Renal cortex interstitium (tissue), 11 donors: ENCODE results near the gene MACROH2A1. TPM values are rescaled to one million over a fixed set of nuclear protein-coding genes. Genes with fewer than 3 reads are reported as not detected.

Source experiments
- DNase-seq, 11 donors: peaks; one replicate each; pipeline ENCODE4 v3.0.0-alpha.2; 2013; ENCODE audit warnings: low read depth in 9 of 11, low spot score in 4 of 11; ENCODE audit errors: extremely low read depth in 1 of 11
- polyA plus RNA-seq, 3 donors: library from polyadenylated mRNA; unstranded; fragments of 120-200 nt; gene quantifications; one replicate each; pipeline ENCODE4 v1.2.1, GENCODE V29; 2013; ENCODE audit not compliant: insufficient read length in 3 of 3

Gene MACROH2A1
- polyA plus RNA-seq, 3 donors, result 217 to 227 (median 226) TPM

DNA sequence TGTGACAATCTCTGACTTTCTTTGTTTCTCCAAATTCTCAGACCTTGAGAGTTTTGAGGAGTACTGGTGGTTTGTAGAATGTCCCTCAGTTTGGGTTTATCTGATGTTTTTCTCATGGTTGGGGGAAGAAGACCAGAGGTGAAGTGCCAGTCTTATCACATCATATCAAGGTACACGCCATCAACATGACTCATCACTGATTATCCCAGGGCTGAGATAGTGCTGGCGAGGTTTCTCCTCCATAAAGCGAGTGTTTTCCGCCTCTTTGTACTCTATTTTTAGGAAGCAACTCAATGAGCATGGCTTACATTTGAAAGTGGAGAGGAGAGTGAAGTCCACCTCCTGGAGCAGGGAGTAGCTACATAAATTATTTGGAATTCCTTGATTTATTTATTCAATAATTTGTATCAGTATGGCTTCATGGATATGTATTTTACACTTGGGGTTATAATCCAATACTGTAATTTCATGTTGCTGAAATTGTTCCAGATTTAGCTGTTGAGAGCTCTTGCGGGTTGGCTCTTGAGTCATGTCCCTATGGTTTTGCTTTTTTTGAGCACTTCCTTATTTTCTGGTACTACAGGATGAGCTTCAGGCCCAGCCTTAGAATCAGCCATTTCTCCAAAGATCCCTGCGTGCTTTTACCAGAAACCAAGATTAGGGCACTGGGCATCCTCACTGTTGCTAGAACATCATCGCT, 24.3 kb upstream of the MACROH2A1 start:
- no peak for DNase-seq

DNA sequence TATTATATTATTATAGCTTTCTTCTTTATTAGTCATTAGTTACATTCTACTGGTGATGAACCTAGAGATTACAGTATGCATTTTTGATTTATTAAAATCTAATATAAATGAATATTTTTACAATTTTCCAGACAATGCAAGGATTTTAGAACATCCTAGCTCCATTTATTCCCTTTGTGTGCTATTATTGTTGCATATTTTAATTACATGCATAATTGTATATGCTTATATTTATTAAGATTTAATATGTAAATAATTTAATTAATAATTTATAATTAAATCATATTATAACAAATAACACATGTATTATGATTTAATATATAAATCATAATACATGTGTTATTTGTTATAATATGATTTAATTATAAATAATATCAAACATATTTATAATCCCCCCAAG, 23.4 kb upstream of the MACROH2A1 start:
- DNase-seq, result no peak

DNA sequence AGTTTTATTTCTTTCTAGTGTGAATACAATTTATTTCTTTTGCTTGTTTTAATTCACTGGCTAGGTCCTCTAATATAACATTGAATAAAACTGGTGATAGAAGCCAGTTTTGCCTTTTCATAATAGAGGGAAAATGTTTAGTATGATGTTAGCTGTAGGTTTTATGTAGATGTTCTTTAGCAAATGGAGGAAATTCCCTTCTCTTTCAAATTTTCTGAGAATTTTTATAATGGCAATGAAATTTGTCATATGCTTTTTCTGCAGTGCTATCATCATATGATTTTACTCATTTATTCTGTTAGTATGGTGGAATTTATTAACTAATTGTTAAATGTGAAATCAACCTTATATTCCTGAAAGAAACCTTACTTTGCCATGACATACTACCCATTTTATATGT, 18.1 kb upstream of the MACROH2A1 start:
- DNase-seq, result no peak

DNA sequence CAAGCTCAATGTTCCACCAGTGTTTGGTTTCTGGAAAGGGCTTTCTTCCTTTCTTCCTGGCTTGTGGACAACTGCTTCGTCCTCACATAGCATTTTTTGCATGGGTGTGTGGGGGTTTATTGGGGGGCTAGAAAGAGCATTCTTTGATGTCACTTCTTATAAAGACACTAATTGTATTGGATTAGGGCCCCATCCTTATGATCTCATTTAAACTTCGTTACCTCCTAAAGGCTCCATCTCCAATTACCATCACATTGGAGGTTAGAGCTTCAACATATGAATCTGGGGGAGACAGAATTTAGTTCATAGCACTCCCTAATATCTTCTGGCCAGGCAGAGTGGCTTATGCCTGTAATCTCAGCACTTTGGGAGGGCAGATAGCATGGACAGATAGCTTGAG, 6.1 kb upstream of the MACROH2A1 start:
- DNase-seq, result no peak

DNA sequence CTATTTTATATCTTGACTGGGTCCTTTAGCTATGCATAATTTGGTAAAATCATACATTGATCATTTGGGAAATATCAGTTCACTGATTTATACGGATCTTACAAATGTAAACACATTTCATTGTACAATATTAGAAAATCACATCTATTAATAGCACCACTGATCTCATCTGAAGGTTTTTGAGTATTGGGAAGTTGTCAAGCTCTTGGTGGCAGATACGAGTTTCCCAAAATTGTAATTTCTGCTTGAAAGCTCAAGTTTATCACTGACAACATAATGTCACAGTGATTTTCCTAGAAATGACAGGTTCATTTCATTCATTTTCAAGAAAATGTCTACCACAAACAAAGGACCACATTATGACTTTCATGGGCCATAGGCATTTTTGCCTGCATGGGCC, 3.0 kb upstream of the MACROH2A1 start:
- no peak for DNase-seq

DNA sequence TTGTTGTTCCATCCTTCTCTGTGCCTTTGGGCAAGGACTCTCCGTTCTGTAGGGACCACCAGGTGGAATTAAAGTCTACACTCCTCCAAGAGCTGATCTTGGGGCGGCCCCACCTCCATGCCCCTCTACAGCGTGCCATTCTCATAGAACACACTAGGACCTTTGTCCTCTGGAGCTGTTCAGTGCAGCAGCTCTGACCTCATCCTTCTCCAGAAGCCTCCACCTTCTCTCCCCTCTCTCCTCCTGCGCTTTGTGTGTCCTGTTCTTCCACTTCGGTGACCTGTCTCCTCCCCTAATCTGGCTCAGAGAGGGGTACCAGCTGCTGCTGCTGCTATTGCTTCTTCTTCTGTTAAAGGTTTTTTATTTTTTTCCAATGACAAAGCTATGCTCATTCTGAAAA, 1.8 kb upstream of the MACROH2A1 start:
- DNase-seq, result no peak

DNA sequence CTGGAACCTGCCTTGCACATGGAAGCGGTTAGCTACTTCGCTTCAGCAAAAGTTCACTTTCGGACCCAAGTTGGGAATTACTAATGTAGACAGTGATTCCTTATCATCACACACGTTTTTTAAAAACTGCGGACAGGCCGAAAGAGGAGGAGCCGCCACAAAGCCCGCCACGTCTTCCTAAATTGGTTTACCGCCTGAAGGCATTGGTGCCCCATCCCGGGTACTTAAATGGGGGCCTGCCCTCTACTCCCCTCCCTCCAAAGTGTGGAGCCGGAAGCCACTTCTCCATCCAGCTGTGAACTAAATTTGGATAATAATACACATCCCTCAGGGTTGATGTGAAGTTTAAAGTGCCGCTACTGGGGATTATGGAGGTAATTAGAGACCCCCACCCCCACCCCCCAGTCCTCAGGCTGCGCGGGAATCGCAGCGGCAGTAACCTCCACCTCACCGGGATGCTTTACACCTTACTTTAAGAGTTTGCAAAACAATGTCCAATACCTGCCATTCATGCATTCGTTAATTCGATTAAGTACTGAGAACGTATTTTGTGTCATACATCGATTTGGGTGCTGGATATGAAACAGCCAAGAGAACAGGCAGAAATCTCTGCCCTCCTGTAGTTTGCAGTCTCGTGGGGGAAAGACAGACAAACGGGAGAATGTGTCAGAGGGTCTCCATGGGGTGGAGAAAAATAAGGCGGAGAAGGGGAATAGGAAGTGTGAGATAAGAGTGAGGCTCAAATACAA, 937 bp upstream of the MACROH2A1 start:
- DNase-seq, result peak in 1 of 11 donors; percentile 25

DNA sequence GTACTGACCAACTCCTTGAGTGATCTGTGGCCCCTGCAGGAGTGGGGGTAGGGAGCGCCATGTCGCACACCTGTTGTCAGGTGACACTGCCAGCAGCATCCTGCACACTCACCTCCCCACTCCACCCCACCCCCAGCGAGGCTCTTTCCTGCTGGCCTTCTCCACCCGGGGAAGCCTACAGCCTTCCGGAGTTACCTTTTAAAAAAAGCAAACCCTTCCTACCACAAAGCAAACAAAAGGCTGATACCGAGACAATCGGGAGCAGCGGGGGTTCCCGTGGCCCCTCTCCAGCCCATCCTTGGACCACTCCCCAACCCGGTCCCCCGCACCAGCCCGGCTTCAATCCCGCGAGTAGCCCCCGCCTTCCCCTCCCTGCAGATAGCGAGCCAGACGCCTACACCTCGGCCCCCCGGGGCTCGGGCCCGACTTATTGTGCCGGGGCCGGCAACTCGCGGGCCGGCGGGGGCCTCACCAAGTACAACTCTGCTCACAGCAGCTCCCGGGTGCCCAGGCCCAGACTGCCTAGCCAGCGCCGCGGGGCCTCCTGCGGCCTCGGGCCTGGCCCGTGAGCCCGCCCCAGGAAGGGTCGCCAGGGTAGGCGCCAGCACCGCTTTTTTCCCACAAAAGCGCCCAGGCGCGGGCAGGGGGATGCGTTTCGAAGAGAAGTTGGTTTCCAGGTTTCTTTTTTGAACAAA, 724 bp downstream of the MACROH2A1 start:
- peak in 3 of 11 donors; percentile 19 to 25 (median 21) for DNase-seq

DNA sequence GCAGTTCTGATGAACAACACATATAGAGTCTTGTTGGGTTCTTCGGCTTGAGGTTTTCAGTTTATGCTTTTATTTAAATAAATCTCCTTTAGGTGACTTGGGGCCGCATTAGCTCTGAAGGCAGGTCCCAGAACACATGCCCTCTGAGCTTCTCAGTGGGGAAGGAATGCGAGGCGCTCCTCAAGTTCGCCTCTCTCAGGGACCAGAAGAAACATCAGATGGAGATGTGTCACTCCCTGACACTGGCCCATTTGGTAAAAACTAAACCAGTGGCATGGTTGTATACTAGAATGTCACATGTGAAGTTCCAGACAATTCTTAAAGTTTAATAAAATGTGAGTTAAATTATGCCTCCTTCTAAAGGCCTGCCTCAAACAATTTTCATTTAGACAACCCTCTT, 1.9 kb downstream of the MACROH2A1 start:
- DNase-seq, result no peak

DNA sequence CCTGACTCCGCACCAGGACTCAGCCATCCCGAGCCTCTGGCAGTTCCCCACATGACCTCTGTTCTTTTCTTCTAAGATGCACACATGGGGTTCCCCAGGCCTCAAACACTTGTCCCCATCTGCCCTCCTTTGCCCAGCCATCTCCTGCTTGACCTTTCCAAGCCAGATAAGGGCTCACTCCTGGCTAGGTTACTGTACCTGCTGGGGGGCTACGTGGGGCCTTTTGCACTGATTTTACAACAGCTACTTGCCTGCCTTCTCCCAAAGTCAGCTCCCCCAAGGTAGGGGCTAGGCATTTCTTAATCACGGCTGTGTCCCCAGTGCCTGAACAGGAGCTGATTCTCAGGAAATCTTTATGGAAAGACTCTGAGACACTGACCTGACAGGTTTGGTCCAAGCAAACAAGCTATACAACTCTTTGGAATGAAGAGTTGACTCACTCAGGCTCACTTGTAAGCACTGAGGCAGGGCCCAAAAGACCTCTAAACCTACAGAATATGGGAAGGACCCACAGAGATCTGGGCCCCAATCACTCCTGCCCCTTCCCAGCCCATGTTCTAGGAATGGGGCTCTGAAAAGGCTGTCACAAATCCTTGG, 2.5 kb downstream of the MACROH2A1 start:
- no peak for DNase-seq

DNA sequence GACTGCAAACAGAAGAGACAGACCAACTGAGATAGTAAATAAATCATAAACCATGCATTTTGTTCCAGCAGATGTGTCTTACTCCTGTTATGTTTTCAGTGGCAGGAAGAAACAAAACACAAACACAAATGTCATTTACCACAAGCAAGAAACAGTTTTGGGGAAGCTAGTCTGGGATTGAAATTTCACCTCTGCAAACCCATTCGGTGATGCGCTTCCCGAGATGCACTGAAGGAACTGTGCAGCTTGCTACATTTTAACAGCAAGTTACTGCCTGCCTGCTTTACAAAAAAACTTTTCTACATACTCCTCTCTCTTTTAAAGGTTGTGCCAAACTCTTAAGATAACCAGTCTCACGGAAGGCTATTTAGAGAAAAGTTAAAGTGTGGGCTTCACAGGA, 3.2 kb downstream of the MACROH2A1 start:
- DNase-seq, result no peak

DNA sequence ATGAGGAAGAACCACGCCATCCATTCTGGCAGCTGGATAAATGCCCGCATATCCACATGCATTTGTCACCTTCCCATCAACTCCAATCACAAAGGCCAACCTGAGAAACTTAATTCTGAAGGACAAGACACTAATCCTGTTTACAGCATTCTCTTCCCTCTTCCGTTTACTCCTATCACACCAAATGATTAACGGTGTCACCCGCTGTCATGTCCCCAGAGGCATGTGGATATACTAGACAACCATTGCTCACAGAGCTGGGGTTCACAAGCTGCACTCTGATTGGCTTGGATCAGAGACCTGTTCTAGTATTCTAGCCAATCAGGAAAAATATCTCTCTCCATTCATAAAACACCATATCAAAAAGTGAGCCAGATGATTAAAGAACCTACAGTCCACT, 3.6 kb downstream of the MACROH2A1 start:
- no peak for DNase-seq

DNA sequence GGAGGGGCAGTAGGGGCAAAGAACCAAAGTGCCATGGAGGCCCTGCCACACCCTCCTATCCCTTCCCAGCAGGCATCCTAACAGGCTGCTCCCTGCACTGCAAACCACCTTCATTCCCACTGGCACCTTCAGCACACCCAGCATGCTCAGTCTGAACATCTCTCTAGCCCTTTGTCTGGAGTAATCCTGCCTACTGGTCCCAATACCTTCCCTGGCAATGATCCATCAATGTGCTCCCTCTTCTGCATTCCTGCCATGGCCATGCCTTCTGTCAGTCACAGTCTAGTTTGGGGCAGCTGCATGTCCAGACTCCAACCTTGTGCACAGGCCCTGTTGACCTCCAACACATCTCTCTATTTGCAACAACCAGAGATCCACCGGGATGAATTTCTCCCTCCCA, 4.9 kb downstream of the MACROH2A1 start:
- DNase-seq, result no peak

DNA sequence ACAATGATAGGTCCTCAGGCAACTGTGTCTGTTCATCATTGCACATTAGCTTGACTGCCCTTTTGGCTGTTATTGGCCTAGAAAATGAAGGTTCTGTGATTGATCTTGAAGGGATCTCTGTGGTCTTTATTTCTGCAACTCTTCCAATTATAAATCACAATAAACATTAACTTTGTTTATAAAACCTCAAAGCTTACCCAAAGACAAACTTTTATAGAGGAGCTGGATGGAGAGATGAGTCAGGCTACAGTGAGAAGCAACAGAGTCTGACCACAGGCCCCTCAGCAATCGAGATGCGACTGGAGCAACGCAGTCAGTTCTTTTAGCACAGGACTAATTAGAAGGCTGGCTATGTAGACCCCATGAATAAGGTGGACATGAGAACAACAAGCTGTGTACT, 5.3 kb downstream of the MACROH2A1 start:
- DNase-seq, result no peak

DNA sequence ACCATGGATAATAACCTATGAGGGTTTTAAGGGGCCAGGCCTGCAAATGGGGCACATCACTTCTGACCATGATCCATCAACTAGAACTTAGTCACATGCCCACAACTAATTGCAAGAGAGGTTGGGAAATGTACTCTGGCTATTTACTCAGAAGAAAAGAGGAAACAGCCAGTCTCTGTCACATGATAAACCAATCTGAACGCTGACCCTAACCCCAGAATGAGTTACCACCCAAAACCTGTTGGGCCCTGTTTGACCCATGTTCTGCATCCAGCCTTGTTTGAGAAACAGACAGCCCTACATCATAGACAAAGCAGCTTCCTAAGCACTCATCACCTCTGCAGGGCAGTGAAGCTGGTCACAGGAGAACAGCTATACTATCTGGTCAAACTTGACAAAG, 5.8 kb downstream of the MACROH2A1 start:
- no peak for DNase-seq

DNA sequence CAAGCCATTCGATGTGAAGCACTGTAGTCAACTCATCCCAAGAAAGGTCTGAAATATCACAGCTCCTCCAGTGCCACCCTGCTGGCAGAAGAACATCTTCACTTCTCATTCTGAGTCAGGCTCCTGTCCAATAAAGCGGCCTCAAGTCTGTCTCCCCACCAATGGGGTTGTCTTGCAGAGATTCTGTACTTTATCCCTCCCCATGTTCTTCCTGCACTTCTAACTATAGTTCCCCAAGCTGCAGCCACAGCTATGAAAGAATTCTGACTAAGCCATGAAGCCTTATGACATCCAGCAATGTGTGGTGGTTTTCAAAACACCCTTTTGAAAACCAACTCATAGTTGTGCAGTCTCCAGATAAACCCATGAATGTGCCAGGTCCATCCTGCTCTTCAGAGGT, 6.8 kb downstream of the MACROH2A1 start:
- DNase-seq, result no peak

DNA sequence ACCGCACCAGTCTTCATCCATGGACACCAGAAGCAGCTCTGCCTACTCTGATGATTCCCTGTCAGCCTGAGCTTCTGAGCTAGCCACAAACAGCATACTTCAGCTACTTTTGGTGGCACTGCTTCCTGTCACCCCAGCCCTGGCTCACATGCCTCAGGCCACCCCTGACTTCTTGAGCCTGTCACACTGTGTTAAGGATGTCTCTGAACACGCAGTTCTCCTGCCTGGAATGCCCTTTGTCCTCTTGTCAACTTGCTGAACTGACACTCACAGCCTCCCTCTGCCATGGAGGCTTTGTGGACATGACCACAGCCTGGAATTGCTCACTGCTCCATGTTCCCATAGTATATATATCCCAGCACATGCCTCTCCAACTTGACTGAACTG, 7.2 kb downstream of the MACROH2A1 start:
- no peak for DNase-seq

DNA sequence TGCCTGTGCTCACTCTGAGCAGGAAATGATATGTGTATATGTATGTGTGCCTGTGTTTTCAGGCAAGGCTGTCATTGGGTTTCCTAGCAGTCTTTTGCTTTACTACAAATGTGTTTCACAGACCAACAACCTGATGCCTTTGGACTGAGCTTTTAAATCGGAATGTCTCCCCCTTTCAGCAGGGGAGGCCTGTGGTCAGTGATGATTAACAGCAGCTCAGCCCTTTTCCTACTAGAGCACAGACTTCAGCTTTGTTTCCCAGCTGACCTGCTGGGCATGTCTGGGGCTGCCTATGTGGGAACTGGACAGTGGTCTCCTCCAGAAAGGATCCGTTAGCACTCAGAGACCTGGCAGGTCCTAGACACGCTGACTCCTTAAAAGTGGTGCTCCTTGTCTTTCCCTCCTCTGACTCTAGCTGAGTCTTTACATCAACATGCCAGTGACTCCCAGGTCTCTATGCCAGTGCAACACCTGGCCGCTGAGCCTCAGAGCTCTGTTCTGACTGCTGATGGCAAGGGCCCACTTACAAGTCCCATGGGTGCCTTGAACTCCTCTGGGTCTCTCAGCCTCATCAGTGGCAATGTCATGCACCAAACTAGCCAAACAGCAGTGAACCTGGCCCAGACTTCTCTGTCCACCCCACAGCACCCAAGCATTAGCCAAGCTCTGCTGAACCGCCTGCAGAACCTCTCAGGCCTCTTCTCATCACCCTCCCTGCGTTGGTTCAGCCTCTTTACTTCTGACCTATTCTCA, 7.7 kb downstream of the MACROH2A1 start:
- no peak for DNase-seq

DNA sequence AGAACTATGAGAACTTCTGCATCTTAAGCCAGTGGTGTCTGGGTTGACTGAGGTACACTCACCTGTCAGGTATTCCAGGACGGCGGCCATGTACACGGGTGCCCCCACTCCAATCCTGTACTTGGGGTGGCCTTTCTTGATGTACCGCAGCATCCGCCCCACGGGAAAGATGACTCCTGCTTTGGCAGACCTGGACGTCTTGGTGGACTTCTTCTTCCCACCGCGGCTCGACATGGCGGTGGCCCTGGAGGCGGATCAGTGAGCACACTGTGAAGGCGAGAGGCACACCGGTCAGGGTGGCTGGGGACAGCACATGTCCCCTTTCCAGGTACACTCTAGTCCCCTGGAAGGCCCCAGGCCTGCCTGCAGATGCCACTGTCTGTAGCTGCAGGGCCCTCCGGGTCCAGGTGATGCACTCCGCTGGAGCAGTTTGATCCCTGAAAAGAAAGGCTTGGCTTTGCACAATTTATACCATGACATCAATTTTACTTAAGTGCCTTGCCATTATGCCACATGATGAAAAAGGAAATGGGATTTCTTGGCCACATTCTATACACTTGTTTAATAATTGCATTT, 10.1 kb downstream of the MACROH2A1 start:
- no peak for DNase-seq
